ENCODE measurements around the gene WDR70.

GRCh38 chr5:37615184-37615583 lies 236.1 kb downstream of the WDR70 start:
- TF ChIP-seq CTCF (conservative IDR thresholded peaks at IDR 0.05; ENCODE audit: low read length) (no peak), EZH2phosphoT487 (IDR thresholded peaks at IDR 0.05; ENCODE audit: borderline replicate concordance) (no peak)

Data from Loucy (cell line).